Measurements from ENCODE around the gene ACSF2.

GRCh38 chr17:50521514-50521913 lies 95.5 kb downstream of the ACSF2 start:
- TF ChIP-seq EP300 (conservative IDR thresholded peaks at IDR 0.05; ENCODE audit: poor library complexity, severe bottlenecking) (no peak), EZH2 (IDR thresholded peaks at IDR 0.05; ENCODE audit: borderline replicate concordance, insufficient read depth, low read length, poor library complexity, severe bottlenecking) (no peak), POLR2AphosphoS5 (IDR thresholded peaks at IDR 0.05) (no peak), CTCF (IDR thresholded peaks at IDR 0.05; ENCODE audit: poor library complexity, severe bottlenecking) (no peak), RAD21 (conservative IDR thresholded peaks at IDR 0.05) (no peak), TAF1 (IDR thresholded peaks at IDR 0.05; ENCODE audit: low read depth) (no peak), SMC3 (conservative IDR thresholded peaks at IDR 0.05; ENCODE audit: poor library complexity) (no peak), REST (IDR thresholded peaks at IDR 0.05; ENCODE audit: borderline replicate concordance) (no peak)

Measured in neural cell (in vitro differentiated cells).